HS-27A (cell line): ENCODE measurements around the gene CABP5.
A peak's percentile ranks its signal among the peaks of the same experiment; 100 is the strongest.
"Not testable (repeated sequence)": the region's sequence is repeated elsewhere in the genome, so short reads cannot be mapped to it uniquely, and the experiment has no call there.

Experiments used
- DNase-seq: peaks from one replicate; pipeline ENCODE4 v3.0.0-alpha.2; 2012; ENCODE audit warnings: low read depth, missing footprints

The CABP5 gene

DNA sequence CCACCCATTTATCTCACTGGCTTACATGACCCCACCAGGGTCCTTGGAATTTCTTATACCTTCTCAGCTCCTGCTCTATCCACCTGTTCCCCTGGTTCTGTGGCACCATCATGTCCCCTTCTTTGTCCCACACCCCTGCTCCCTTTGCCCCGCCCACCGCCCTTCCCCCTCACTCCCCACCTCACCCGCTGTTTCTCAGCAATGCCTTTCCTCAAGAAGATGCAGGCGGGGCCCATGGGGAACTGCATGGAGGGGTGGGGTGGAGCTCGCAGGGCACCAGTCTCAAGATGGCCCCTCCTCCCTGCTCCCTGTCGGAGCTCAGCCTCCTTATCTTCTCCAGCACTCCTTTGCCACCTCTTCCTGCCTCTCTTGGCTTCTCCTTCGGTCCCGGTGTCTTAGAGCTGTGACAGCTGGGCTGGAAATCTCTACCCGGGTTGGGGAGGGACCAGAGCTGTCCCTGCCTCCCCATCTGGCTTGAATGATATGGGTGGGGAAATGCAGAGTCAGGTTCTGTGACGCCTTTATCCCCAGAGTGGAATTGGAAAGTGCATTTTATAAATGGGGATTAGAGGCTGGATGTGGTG, at the start of gene CABP5:
Gene CABP5 (minus strand): TSS at position 405 of the 584 bp plus-strand sequence. CDS start 157 bp downstream, at position 248.
- DNase-seq: no peak

GRCh38 chr19:48091111-48091718, 47.3 kb upstream of the CABP5 start:
- DNase-seq: not testable (repeated sequence)

GRCh38 chr19:48090281-48090802, 46.5 kb upstream of the CABP5 start:
- no peak for DNase-seq

GRCh38 chr19:48088991-48089390, 45.1 kb upstream of the CABP5 start:
- DNase-seq: not testable (repeated sequence)

DNA sequence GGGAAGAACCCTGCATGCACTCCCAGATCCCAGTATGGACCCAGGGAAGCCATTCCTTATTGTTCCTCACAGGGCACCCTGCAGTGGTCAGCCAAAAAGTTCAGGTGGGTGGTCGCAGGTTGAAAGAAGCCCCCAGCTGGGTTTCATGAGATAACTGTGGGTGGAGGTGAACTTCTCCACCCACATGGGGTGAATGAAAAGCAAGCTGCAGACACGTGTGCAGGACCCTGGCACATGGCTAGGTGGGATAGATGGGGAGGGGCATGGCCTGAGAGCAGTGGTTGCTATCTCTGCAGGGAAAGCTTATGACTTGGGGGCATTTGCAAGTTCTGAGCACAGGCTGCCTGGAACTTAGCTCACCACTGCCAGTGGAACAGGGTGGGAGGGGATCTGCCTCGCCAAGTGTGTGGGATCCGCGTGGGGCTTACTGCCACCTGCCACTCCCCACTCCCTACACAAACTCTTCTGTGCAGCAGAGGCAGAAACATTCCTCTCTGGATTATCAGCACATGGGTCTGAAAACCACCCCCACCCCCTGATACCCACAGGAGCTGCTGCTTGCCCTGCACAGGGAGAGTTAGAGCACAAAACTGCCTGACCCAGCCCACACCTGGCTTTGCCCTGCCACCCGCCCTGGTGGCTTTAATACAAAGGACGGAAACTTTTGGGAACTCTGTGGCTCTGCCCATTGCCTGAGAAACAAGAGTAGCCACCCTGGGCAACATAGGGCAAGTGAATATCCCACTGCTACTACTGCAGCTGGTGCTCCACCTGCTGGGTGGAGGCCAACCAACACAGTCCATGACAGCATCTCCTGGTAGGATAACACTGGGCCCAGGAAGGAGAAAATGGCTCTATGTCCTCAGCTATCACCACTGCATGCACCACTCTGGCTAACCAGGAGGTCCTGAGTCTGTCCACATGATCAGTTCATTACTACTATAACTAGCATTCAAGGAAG, 42.3 kb upstream of the CABP5 start:
- DNase-seq: no peak

- no peak for DNase-seq
Measured at GRCh38 chr19:48085076-48085475, 41.2 kb upstream of the CABP5 start.

GRCh38 chr19:48081106-48081505, 37.2 kb upstream of the CABP5 start:
- no peak for DNase-seq

DNA sequence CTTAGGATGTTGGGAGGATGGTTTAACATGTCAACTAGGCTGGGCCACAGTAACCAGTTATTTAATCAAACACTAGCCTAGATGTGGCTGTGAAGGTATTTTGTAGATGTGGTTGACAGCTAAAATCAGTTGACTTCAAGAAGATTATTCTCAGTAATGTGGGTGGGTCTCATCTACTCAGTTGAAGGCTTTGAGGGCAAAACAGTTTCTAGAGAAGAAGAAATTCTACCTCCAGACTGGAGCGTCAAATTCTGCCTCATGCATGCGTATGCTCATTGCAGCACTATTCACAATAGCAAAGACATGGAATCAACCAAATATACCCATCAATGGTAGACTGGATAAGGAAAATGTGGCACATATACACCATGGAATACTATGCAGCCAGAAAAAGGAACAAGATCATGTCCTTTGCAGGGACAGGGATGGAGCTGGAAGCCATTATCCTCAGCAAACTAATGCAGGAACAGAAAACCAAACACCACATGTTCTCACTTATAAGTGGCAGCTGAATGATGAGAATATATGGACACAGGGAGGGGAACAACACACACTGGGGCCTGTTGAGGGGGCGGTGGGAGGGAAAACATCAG, 26.4 kb upstream of the CABP5 start:
- DNase-seq: not testable (repeated sequence)

- DNase-seq: no peak
Measured at GRCh38 chr19:48069435-48069834, 25.6 kb upstream of the CABP5 start.

- peak; percentile 8 for DNase-seq
Measured at GRCh38 chr19:48064509-48064908, 20.6 kb upstream of the CABP5 start.

DNA sequence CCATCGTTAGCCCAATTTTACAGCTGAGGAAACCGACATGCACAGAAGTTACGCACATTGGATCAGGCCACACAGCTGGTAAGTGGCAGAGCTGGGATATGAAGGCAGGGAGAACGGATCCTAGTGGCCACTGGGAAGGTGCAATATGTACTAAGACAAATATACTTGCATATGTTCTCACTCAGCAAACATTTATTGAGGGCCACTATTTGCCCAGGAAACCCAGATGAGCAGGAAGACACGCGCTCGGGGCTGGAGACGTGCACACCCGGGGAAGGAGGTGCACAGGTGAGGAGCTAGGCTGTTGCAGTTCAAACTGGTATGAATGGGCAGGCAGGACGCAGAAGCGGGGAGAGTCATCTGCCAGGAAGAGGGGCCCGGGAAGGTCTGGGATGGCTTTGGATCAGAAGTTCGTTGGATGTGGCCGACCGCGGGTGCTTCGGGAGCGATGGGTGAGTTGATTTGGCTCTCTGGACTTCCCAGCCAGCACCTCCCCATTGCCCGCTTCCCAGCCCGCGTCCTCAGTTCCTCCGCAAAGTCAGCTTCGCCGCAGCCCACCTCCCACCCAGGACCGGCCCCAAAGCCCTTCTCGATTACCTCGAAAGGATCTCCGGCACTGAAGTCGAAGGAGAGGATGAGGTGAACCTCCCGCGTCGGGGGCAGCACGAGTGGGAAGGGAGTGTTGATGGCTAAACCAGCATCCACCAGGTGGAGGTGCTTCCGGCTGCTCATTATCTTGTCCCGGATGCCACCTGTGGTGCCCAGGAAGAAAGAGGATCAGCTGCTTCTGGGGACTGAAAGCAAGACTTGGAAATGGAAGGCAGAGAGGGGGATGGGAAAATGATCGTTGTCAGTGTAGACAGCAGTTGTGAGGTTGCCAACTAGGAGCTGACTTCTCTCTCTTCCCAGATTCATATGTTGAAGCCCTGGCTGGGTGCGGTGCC, 17.8 kb upstream of the CABP5 start:
- DNase-seq: no peak

- no peak for DNase-seq
Measured at GRCh38 chr19:48060381-48060780, 16.5 kb upstream of the CABP5 start.

DNA sequence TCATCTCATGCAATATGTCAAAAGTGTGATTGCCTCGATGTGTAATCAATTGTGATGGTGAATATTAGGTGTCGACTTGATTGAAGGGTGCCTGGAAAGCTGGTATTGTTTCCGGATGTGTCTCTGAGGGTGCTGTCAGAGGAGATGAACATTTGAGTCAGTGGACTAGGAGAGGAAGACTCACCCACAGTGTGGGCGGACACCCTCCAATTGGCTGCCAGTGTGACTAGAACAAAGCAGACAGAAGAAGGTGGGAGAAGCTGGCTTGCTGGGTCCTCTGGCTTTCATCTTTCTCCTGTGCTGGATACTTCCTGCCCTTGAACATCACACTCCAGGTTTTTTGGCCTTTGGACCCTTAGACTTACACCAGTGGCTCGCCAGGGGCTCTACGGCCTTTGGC, 15.5 kb upstream of the CABP5 start:
- DNase-seq: no peak

DNA sequence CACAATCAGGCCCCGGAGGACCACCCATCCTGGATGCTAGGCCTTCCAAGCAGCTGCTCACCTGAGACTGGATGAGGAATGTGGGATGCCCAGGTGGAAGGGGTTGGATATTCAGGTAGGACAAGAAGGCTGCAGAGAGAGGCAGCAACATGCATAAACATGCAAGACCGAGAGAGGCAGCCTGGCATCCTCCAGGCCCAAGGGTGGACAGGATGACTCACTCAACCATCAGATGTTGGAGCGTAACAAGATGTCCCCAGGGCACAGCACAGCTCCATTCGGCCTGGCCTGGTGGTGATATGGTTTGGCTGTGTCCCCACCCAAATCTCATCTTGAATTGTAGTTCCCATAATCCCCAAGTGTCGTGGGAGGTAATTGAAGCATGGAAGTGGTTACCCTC, 10.0 kb upstream of the CABP5 start:
- DNase-seq: no peak

DNA sequence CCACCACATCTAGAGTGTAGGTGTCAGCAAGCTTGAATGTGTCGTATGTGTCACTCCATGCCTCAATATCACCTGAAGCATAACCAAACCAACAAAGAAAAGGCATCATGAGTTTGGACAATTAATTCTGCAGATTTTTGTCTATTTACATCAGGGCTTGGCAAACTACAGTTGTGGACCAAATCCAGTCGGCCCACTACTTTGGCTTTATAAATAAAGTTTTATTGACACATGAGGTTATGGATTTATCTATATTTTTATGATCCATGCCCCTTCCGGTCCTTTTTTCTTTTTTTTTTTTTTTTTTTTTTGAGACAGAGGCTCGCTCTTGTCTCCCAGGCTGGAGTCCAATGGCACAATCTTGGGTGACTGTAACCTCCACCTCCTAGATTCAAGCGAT, 9.2 kb upstream of the CABP5 start:
- no peak for DNase-seq

GRCh38 chr19:48051335-48052033, 7.6 kb upstream of the CABP5 start:
- DNase-seq: no peak

GRCh38 chr19:48044561-48044960, 682 bp upstream of the CABP5 start:
- no peak for DNase-seq

DNA sequence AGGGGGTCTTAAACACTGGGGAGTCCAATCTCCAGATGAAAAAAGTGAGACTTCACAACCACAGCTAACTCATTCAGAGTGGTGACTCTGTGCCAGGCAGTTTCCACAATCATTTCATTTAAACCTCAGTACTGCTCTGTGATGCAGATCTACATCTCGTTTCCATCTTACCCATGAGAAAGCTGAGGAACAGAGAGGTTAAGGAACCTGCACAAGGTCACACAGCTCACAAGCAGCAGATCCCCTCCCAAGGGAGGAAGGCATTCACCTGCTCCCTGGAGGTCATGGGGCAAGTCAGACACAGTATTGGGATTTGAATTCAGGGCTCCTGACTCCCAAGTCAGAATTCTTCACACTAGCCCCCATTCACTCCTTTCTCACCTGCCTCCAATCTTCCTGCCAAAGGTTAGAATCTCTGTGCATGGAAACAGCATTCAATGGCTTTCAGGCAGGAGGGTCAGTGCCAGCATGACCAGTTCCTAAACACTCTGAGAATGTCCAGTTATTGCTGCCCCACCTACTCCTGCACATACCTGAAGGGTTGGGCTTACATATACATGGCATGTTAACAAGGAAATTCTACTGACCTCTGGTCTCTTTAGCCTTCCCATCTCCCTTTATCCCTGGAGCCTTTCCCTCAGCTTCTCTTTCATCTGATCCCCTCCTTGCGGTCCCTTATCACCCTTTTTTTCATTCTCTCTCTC, 1.9 kb downstream of the CABP5 start:
- no peak for DNase-seq

- DNase-seq: no peak
Measured at GRCh38 chr19:48036765-48037164, 7.1 kb downstream of the CABP5 start.

DNA sequence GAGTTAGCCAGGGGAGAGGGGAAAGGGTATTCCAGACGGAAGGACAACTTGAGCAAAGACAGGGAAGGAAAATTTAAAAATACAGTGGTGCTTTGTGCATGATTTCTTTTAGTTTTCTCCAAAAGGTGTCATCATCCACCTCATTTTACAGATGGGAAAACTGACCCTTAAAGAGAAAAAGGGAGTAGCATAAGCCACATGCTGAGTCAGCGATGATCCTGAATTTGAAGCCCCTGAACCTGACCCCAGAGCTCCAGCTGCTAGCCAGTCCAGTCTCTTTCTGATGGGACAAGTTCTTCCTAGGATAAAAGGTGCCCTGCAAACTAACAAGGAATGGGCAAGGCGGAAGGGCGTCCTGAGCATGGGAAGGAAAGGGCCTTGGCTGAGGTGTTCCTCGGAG, 10.3 kb downstream of the CABP5 start:
- no peak for DNase-seq
